ENCODE data around the gene PLXND1.

PLXND1 gene

GRCh38 chr3:129536804-129537203 lies 69.7 kb downstream of the PLXND1 start:
- TF ChIP-seq CTCF (conservative IDR thresholded peaks at IDR 0.05; ENCODE audit: low read length) (no peak), EZH2phosphoT487 (IDR thresholded peaks at IDR 0.05; ENCODE audit: borderline replicate concordance) (no peak)
- Histone ChIP-seq H3K36me3 (ENCODE audit: insufficient read depth, low read length) (no peaks in the 10 kb centered on the region), H3K9ac (ENCODE audit: low read depth, low read length, poor library complexity, severe bottlenecking) (no peak overlapping the region), H4K20me1 (ENCODE audit: insufficient read depth, low read length, poor library complexity, severe bottlenecking) (no peaks in the 10 kb centered on the region), H3K4me1 (ENCODE audit: insufficient read depth, low read length, poor library complexity, severe bottlenecking) (no peaks in the 10 kb centered on the region), H3K27me3 (ENCODE audit: insufficient read depth, low read length, poor library complexity, severe bottlenecking) (no peaks in the 10 kb centered on the region), H3K9me3 (ENCODE audit: insufficient read depth, low read depth, low read length) (no peaks in the 10 kb centered on the region), H3K4me2 (ENCODE audit: low read depth, low read length, poor library complexity, severe bottlenecking) (no peak overlapping the region), H2AFZ (ENCODE audit: low read length) (no peak overlapping the region), H3F3A (ENCODE audit: low read depth) (no peaks in the 10 kb centered on the region), H3K9me2 (replicated peaks; ENCODE audit: low read depth, low read length) (no peaks in the 10 kb centered on the region), H3K4me3 (ENCODE audit: low read length, poor library complexity, severe bottlenecking) (no peak overlapping the region), H3K79me2 (ENCODE audit: insufficient read depth, low read length) (no peaks in the 10 kb centered on the region)

DNA sequence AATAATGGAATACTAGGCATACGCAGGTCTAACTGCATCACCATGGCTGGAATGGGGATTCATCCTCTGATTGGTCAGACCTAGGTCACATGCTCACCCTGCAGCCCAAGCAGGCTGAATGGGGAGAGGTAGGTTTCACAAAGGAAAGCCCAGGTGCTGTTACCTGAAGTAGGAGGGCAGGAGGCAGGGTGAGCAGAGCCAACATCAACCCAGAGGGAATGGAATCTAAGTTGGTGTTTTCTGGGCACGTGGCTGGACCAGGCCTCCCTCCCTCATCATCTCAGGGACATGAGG lies 70.2 kb downstream of the PLXND1 start:
- no peaks in the 10 kb centered on the region for H3F3A ChIP-seq (ENCODE audit: low read depth)
- no peak for TF ChIP-seq CTCF (conservative IDR thresholded peaks at IDR 0.05; ENCODE audit: low read length)
- no peak for TF ChIP-seq EZH2phosphoT487 (IDR thresholded peaks at IDR 0.05; ENCODE audit: borderline replicate concordance)
- H3K4me1 ChIP-seq (ENCODE audit: insufficient read depth, low read length, poor library complexity, severe bottlenecking), result no peaks in the 10 kb centered on the region
- no peak overlapping the region for H3K4me3 ChIP-seq (ENCODE audit: low read length, poor library complexity, severe bottlenecking)
- no peak overlapping the region for H3K4me2 ChIP-seq (ENCODE audit: low read depth, low read length, poor library complexity, severe bottlenecking)
- H3K79me2 ChIP-seq (ENCODE audit: insufficient read depth, low read length), result no peaks in the 10 kb centered on the region
- H3K9ac ChIP-seq (ENCODE audit: low read depth, low read length, poor library complexity, severe bottlenecking), result no peak overlapping the region
- no peak overlapping the region for H2AFZ ChIP-seq (ENCODE audit: low read length)
- H3K27me3 ChIP-seq (ENCODE audit: insufficient read depth, low read length, poor library complexity, severe bottlenecking), result no peaks in the 10 kb centered on the region
- no peaks in the 10 kb centered on the region for H4K20me1 ChIP-seq (ENCODE audit: insufficient read depth, low read length, poor library complexity, severe bottlenecking)
- H3K9me2 ChIP-seq (replicated peaks; ENCODE audit: low read depth, low read length), result no peaks in the 10 kb centered on the region
- H3K36me3 ChIP-seq (ENCODE audit: insufficient read depth, low read length), result no peaks in the 10 kb centered on the region
- no peaks in the 10 kb centered on the region for H3K9me3 ChIP-seq (ENCODE audit: insufficient read depth, low read depth, low read length)

DNA sequence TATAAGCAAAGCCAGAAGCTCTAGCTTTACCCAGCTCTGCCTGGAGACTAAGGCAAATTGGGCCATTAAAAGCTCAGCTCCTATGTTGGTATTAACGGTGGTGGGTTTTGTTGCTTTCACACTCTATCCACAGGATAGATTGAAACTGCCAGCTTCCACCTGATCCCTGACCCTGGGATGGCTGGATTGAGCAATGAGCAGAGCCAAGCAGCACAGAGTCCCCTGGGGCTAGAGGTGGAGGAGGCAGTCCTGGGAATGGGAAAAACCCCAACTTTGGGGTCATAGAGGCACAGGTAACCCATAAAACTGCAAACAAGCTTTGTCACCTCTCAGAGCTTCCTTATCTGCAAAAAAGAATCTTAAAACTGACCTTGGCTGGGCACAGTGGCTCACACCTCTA lies 71.4 kb downstream of the PLXND1 start:
- no peak overlapping the region for H2AFZ ChIP-seq (ENCODE audit: low read length)
- no peak overlapping the region for H3K4me2 ChIP-seq (ENCODE audit: low read depth, low read length, poor library complexity, severe bottlenecking)
- H3F3A ChIP-seq (ENCODE audit: low read depth), result no peaks in the 10 kb centered on the region
- no peaks in the 10 kb centered on the region for H3K27me3 ChIP-seq (ENCODE audit: insufficient read depth, low read length, poor library complexity, severe bottlenecking)
- TF ChIP-seq EZH2phosphoT487 (IDR thresholded peaks at IDR 0.05; ENCODE audit: borderline replicate concordance), result no peak
- TF ChIP-seq CTCF (conservative IDR thresholded peaks at IDR 0.05; ENCODE audit: low read length), result no peak
- no peaks in the 10 kb centered on the region for H3K9me2 ChIP-seq (replicated peaks; ENCODE audit: low read depth, low read length)
- no peaks in the 10 kb centered on the region for H3K79me2 ChIP-seq (ENCODE audit: insufficient read depth, low read length)
- no peak overlapping the region for H3K4me3 ChIP-seq (ENCODE audit: low read length, poor library complexity, severe bottlenecking)
- no peaks in the 10 kb centered on the region for H3K36me3 ChIP-seq (ENCODE audit: insufficient read depth, low read length)
- no peaks in the 10 kb centered on the region for H4K20me1 ChIP-seq (ENCODE audit: insufficient read depth, low read length, poor library complexity, severe bottlenecking)
- H3K9ac ChIP-seq (ENCODE audit: low read depth, low read length, poor library complexity, severe bottlenecking), result no peak overlapping the region
- no peaks in the 10 kb centered on the region for H3K4me1 ChIP-seq (ENCODE audit: insufficient read depth, low read length, poor library complexity, severe bottlenecking)
- H3K9me3 ChIP-seq (ENCODE audit: insufficient read depth, low read depth, low read length), result no peaks in the 10 kb centered on the region
